SIG-M5 treated with dmso at 0.1 percent for 504 hours (cell line): ENCODE results near the gene APOL3.
"Not testable (repeated sequence)": the region's sequence is repeated elsewhere in the genome, so short reads cannot be mapped to it uniquely, and the experiment has no call there.

Experiments
- DNase-seq: peaks from one replicate; lab custom pipeline; 2025; ENCODE audit not compliant: unreplicated experiment; lab: John Stamatoyannopoulos, UW

Gene APOL3

GRCh38 chr22:36104435-36104834, 56.1 kb downstream of the APOL3 start:
- DNase-seq, result no peak

- no peak for DNase-seq
Observed at GRCh38 chr22:36103891-36104290, 56.7 kb downstream of the APOL3 start.

- DNase-seq, result no peak
Observed at GRCh38 chr22:36102995-36103394, 57.6 kb downstream of the APOL3 start.

DNA sequence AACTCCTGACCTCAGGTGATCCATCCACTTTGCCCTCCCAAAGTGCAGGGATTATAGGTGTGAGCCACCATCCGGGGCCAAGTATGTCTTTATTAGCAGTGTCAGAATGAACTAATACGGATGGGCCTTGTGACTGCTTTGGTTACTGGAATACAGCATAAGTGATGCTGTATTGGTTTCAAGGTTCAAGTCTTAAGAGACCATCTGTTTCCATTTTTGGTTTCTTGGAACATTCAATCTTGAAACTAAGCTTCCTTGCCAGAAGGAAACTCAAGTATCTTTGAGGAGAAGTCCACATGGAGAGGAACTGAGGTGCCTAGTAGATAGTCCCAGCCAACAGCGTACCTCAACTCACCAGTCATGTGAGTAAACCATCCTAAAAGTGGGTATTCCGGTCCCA, 58.8 kb downstream of the APOL3 start:
- no peak for DNase-seq

DNA sequence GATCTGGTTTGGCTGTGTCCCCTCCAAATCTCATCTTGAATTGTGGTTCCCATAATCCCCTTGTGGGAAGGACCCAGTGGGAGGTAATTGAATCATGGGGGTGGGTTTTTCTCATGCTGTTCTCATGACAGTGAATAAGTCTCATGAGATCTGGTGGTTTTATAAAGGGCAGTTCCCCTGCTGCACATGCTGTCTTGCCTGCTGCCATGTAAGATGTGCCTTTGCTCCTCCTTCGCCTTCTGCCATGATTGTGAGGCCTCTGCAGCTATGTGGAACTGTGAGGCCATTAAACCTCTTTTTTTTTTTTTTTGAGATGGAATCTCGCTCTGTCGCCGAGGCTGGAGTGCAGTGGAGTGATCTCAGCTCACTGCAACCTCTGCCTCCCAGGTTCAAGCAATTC, 59.6 kb downstream of the APOL3 start:
- not testable (repeated sequence) for DNase-seq

GRCh38 chr22:36100134-36100824, 60.3 kb downstream of the APOL3 start:
- no peak for DNase-seq

DNA sequence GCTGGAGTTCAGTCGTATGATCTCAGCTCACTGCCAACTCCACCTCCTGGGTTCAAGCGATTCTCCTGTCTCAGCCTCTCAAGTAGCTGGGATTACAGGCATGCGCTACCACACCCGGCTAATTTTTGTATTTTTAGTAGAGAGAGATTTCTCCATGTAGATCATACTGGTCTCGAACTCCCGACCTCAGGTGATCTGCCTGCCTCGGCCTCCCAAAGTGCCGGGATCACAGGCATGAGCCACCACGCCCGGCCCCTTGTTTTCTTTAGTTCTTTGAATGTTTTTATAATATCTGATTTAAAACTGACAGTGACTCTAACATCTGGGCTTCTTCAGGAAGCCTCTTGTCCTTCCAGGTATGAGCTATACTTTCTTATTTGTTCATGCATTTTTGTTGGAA, 61.0 kb downstream of the APOL3 start:
- not testable (repeated sequence) for DNase-seq

- no peak for DNase-seq
Observed at GRCh38 chr22:36097880-36098279, 62.7 kb downstream of the APOL3 start.

DNA sequence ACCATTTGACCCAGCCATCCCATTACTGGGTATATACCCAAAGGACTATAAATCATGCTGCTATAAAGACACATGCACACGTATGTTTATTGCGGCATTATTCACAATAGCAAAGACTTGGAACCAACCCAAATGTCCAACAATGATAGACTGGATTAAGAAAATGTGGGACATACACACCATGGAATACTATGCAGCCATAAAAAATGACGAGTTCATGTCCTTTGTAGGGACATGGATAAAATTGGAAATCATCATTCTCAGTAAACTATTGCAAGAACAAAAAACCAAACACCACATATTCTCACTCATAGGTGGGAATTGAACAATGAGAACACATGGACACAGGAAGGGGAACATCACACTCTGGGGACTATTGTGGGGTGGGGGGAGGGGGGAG, 69.8 kb downstream of the APOL3 start:
- DNase-seq, result not testable (repeated sequence)
